Measurements from ENCODE around the gene CLEC16A. TPM values are rescaled to one million over a fixed set of nuclear protein-coding genes. Genes with fewer than 3 reads are reported as not detected.

CLEC16A gene
- total RNA-seq, 1 experiment from 2014 or later: 17.4 TPM

GRCh38 chr16:11181899-11182279, 237.5 kb downstream of the CLEC16A start:
- Histone ChIP-seq H3K9me2 (replicated peaks; ENCODE audit: insufficient read depth, low read length) (no peaks in the 10 kb centered on the region), H4K20me1 (ENCODE audit: insufficient read depth, low read depth, low read length) (no peaks in the 10 kb centered on the region), H3K9ac (ENCODE audit: low read length) (no peak overlapping the region), H3K27ac (ENCODE audit: low read length) (no peak overlapping the region), H3K9me3 (ENCODE audit: low read length) (no peaks in the 10 kb centered on the region), H3K4me3 (ENCODE audit: low read length) (no peak overlapping the region), H3K4me1 (ENCODE audit: low read length) (peaks cover 2% of the 10 kb centered on the region; the same call in 1 of the 2 replicates), H3K4me2 (ENCODE audit: low read depth, low read length, poor library complexity, severe bottlenecking) (no peak overlapping the region), H2AFZ (ENCODE audit: low read length) (no peak overlapping the region), H3K79me2 (ENCODE audit: low read length) (no peaks in the 10 kb centered on the region), H3K27me3 (ENCODE audit: low read length) (no peaks in the 10 kb centered on the region), H3K36me3 (ENCODE audit: insufficient read depth, low read length) (no peaks in the 10 kb centered on the region)
- DNase-seq: no peak

GRCh38 chr16:11182411-11182810, 238.0 kb downstream of the CLEC16A start:
- Histone ChIP-seq H3K4me1 (ENCODE audit: low read length) (peaks cover 2% of the 10 kb centered on the region; the same call in 1 of the 2 replicates), H2AFZ (ENCODE audit: low read length) (no peak overlapping the region), H3K9me3 (ENCODE audit: low read length) (no peaks in the 10 kb centered on the region), H4K20me1 (ENCODE audit: insufficient read depth, low read depth, low read length) (no peaks in the 10 kb centered on the region), H3K36me3 (ENCODE audit: insufficient read depth, low read length) (no peaks in the 10 kb centered on the region), H3K9ac (ENCODE audit: low read length) (no peak overlapping the region), H3K79me2 (ENCODE audit: low read length) (no peaks in the 10 kb centered on the region), H3K27me3 (ENCODE audit: low read length) (no peaks in the 10 kb centered on the region), H3K27ac (ENCODE audit: low read length) (no peak overlapping the region), H3K4me3 (ENCODE audit: low read length) (no peak overlapping the region), H3K9me2 (replicated peaks; ENCODE audit: insufficient read depth, low read length) (no peaks in the 10 kb centered on the region), H3K4me2 (ENCODE audit: low read depth, low read length, poor library complexity, severe bottlenecking) (no peak overlapping the region)
- no peak for DNase-seq

GRCh38 chr16:11183035-11183812, 238.9 kb downstream of the CLEC16A start:
- H3K4me3 ChIP-seq (ENCODE audit: low read length): no peak overlapping the region
- DNase-seq: no peak
- H3K36me3 ChIP-seq (ENCODE audit: insufficient read depth, low read length): no peaks in the 10 kb centered on the region
- no peaks in the 10 kb centered on the region for H3K79me2 ChIP-seq (ENCODE audit: low read length)
- no peak overlapping the region for H3K4me2 ChIP-seq (ENCODE audit: low read depth, low read length, poor library complexity, severe bottlenecking)
- H3K4me1 ChIP-seq (ENCODE audit: low read length): peaks cover 2% of the 10 kb centered on the region; the same call in 1 of the 2 replicates
- H3K9me3 ChIP-seq (ENCODE audit: low read length): no peaks in the 10 kb centered on the region
- H3K27me3 ChIP-seq (ENCODE audit: low read length): no peaks in the 10 kb centered on the region
- no peaks in the 10 kb centered on the region for H4K20me1 ChIP-seq (ENCODE audit: insufficient read depth, low read depth, low read length)
- no peak overlapping the region for H2AFZ ChIP-seq (ENCODE audit: low read length)
- H3K27ac ChIP-seq (ENCODE audit: low read length): no peak overlapping the region
- H3K9ac ChIP-seq (ENCODE audit: low read length): no peak overlapping the region
- no peaks in the 10 kb centered on the region for H3K9me2 ChIP-seq (replicated peaks; ENCODE audit: insufficient read depth, low read length)

GRCh38 chr16:11183951-11184350, 239.6 kb downstream of the CLEC16A start:
- Histone ChIP-seq H3K9me3 (ENCODE audit: low read length) (no peaks in the 10 kb centered on the region), H3K27me3 (ENCODE audit: low read length) (no peaks in the 10 kb centered on the region), H3K79me2 (ENCODE audit: low read length) (no peaks in the 10 kb centered on the region), H3K9me2 (replicated peaks; ENCODE audit: insufficient read depth, low read length) (no peaks in the 10 kb centered on the region), H4K20me1 (ENCODE audit: insufficient read depth, low read depth, low read length) (no peaks in the 10 kb centered on the region), H3K4me3 (ENCODE audit: low read length) (no peak overlapping the region), H3K36me3 (ENCODE audit: insufficient read depth, low read length) (no peaks in the 10 kb centered on the region), H2AFZ (ENCODE audit: low read length) (no peak overlapping the region), H3K27ac (ENCODE audit: low read length) (no peak overlapping the region), H3K4me2 (ENCODE audit: low read depth, low read length, poor library complexity, severe bottlenecking) (no peak overlapping the region), H3K4me1 (ENCODE audit: low read length) (peaks cover 2% of the 10 kb centered on the region; the same call in 1 of the 2 replicates), H3K9ac (ENCODE audit: low read length) (no peak overlapping the region)
- no peak for DNase-seq

GRCh38 chr16:11187522-11188023, 243.2 kb downstream of the CLEC16A start:
- H3K9me3 ChIP-seq (ENCODE audit: low read length): no peaks in the 10 kb centered on the region
- H3K4me3 ChIP-seq (ENCODE audit: low read length): no peak overlapping the region
- no peak overlapping the region for H3K4me2 ChIP-seq (ENCODE audit: low read depth, low read length, poor library complexity, severe bottlenecking)
- no peak overlapping the region for H3K27ac ChIP-seq (ENCODE audit: low read length)
- no peaks in the 10 kb centered on the region for H3K9me2 ChIP-seq (replicated peaks; ENCODE audit: insufficient read depth, low read length)
- no peak overlapping the region for H2AFZ ChIP-seq (ENCODE audit: low read length)
- no peak for DNase-seq
- H4K20me1 ChIP-seq (ENCODE audit: insufficient read depth, low read depth, low read length): no peaks in the 10 kb centered on the region
- no peak overlapping the region for H3K9ac ChIP-seq (ENCODE audit: low read length)
- peaks cover 2% of the 10 kb centered on the region; the same call in 1 of the 2 replicates for H3K4me1 ChIP-seq (ENCODE audit: low read length)
- no peaks in the 10 kb centered on the region for H3K36me3 ChIP-seq (ENCODE audit: insufficient read depth, low read length)
- no peaks in the 10 kb centered on the region for H3K79me2 ChIP-seq (ENCODE audit: low read length)
- H3K27me3 ChIP-seq (ENCODE audit: low read length): no peaks in the 10 kb centered on the region

- no peak overlapping the region for H3K4me3 ChIP-seq (ENCODE audit: low read length)
- H3K4me1 ChIP-seq (ENCODE audit: low read length): no peaks in the 10 kb centered on the region
- no peaks in the 10 kb centered on the region for H3K9me3 ChIP-seq (ENCODE audit: low read length)
- no peak overlapping the region for H2AFZ ChIP-seq (ENCODE audit: low read length)
- no peak overlapping the region for H3K27ac ChIP-seq (ENCODE audit: low read length)
- no peaks in the 10 kb centered on the region for H3K27me3 ChIP-seq (ENCODE audit: low read length)
- DNase-seq: no peak
- H3K9ac ChIP-seq (ENCODE audit: low read length): no peak overlapping the region
- no peaks in the 10 kb centered on the region for H4K20me1 ChIP-seq (ENCODE audit: insufficient read depth, low read depth, low read length)
- no peak overlapping the region for H3K4me2 ChIP-seq (ENCODE audit: low read depth, low read length, poor library complexity, severe bottlenecking)
- H3K36me3 ChIP-seq (ENCODE audit: insufficient read depth, low read length): no peaks in the 10 kb centered on the region
- H3K9me2 ChIP-seq (replicated peaks; ENCODE audit: insufficient read depth, low read length): no peaks in the 10 kb centered on the region
- H3K79me2 ChIP-seq (ENCODE audit: low read length): no peaks in the 10 kb centered on the region
These were observed 244.7 kb downstream of the CLEC16A start for GRCh38 chr16:11188801-11189740.

GRCh38 chr16:11190588-11191560, 246.5 kb downstream of the CLEC16A start:
- Histone ChIP-seq H3K4me3 (ENCODE audit: low read length) (no peak overlapping the region), H2AFZ (ENCODE audit: low read length) (no peak overlapping the region), H3K9me3 (ENCODE audit: low read length) (no peaks in the 10 kb centered on the region), H3K4me1 (ENCODE audit: low read length) (no peaks in the 10 kb centered on the region), H3K9me2 (replicated peaks; ENCODE audit: insufficient read depth, low read length) (no peaks in the 10 kb centered on the region), H3K4me2 (ENCODE audit: low read depth, low read length, poor library complexity, severe bottlenecking) (no peak overlapping the region), H3K36me3 (ENCODE audit: insufficient read depth, low read length) (no peaks in the 10 kb centered on the region), H3K9ac (ENCODE audit: low read length) (no peak overlapping the region), H3K79me2 (ENCODE audit: low read length) (no peaks in the 10 kb centered on the region), H3K27ac (ENCODE audit: low read length) (no peak overlapping the region), H3K27me3 (ENCODE audit: low read length) (no peaks in the 10 kb centered on the region), H4K20me1 (ENCODE audit: insufficient read depth, low read depth, low read length) (no peaks in the 10 kb centered on the region)
- DNase-seq: no peak

All from Karpas-422 (cell line).